Immature natural killer cell (primary cell): Measurements from ENCODE around the gene CLDN16. TPM values are rescaled to one million over a fixed set of nuclear protein-coding genes. Genes with fewer than 3 reads are reported as not detected.

Experiments
- DNase-seq, 3 donors: peaks; one replicate each; pipeline ENCODE4 v3.0.0; 2022; ENCODE audit warnings: mixed read lengths in 1 of 3
- H3K27ac Mint-ChIP-seq, 6 donors: one replicate each; pipeline ENCODE4 v1.8.0; 2020; ENCODE audit warnings: mixed read lengths in 6 of 6, mild to moderate bottlenecking in 5 of 6, inconsistent platforms in 4 of 6, moderate library complexity in 3 of 6
- H3K27me3 Mint-ChIP-seq, 3 donors: one replicate each; pipeline ENCODE4 v1.8.0; 2020 to 2021; ENCODE audit warnings: low read depth in 3 of 3, mild to moderate bottlenecking in 3 of 3, mixed read lengths in 3 of 3, moderate library complexity in 3 of 3, inconsistent platforms in 1 of 3
- H3K36me3 Mint-ChIP-seq, 3 donors: one replicate each; pipeline ENCODE4 v1.8.0; 2020; ENCODE audit warnings: mixed read lengths in 3 of 3, inconsistent platforms in 2 of 3, mild to moderate bottlenecking in 2 of 3
- H3K4me1 Mint-ChIP-seq, 2 donors: one replicate each; pipeline ENCODE4 v1.8.0; 2020; ENCODE audit warnings: inconsistent platforms in 2 of 2, mild to moderate bottlenecking in 2 of 2, mixed read lengths in 2 of 2, moderate library complexity in 1 of 2
- H3K4me3 Mint-ChIP-seq, 5 donors: one replicate each; pipeline ENCODE4 v1.8.0; 2020; ENCODE audit warnings: mild to moderate bottlenecking in 5 of 5, mixed read lengths in 5 of 5, inconsistent platforms in 3 of 5, moderate library complexity in 3 of 5
- H3K9me3 Mint-ChIP-seq, 6 donors: one replicate each; pipeline ENCODE4 v1.8.0; 2020; ENCODE audit warnings: mild to moderate bottlenecking in 6 of 6, mixed read lengths in 6 of 6, inconsistent platforms in 4 of 6, moderate library complexity in 3 of 6
- polyA plus RNA-seq, 3 donors: library from polyadenylated mRNA; unstranded; fragments of 300-500 nt; fragmentation: Illumina TruSeq; gene quantifications; one replicate each; pipeline ENCODE4 v1.2.3, GENCODE V29; 2021

The CLDN16 gene
- polyA plus RNA-seq, 3 donors from 2014 or later, result not detected

DNA sequence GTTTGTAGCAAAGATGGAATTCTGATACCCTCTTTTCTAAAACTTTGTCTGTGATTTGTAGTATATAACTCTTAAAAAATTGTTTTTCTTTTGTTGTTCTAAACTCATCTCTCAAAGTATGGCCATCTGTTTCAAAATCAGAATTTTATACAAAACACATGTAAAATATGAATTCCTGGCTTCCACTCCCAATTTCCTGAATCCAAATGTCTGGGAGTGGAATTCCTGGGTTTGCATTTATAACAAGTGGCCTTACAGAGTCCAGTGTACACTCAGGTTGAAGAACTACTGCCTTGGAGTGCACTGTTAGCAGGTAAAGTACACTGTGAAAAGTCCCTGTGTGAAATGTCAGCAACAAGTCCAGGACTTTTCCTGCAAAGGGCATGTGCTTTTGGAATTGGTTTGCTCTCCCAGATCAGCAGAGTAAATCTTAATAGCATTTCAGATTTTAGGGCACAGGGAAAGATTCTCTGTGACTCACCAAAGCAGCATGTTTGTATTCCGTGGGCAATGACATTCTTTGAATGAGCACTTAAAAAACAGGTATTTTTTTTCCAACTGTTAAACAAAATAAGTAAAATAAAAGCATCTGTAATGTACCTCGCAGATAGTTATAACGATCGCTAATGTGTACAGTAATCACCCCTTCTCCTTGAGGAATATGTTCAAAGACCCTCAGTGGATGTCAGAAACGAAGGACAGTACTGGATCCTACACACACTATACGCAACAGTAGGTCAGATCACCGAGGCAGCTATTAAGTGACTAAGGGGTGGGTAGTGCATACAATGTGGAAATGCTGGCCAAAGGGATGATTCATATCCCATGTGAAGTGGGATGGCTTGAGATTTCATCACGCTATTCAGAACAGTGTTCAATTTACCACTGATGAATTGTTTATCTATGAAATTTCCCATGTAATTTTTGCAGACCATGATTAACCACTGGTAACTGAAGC lies 2.0 kb upstream of the CLDN16 start:
- Mint-ChIP-seq H3K4me1 (no peaks in the 10 kb centered on the region), H3K27me3 (peaks cover 0 to 5% (median 3%) of the 10 kb centered on the region in 3 donors), H3K27ac (no peak overlapping the region), H3K9me3 (peaks cover 0 to 3% (median 0%) of the 10 kb centered on the region in 6 donors), H3K36me3 (no peaks in the 10 kb centered on the region), H3K4me3 (no peak overlapping the region)
- no peak for DNase-seq

DNA sequence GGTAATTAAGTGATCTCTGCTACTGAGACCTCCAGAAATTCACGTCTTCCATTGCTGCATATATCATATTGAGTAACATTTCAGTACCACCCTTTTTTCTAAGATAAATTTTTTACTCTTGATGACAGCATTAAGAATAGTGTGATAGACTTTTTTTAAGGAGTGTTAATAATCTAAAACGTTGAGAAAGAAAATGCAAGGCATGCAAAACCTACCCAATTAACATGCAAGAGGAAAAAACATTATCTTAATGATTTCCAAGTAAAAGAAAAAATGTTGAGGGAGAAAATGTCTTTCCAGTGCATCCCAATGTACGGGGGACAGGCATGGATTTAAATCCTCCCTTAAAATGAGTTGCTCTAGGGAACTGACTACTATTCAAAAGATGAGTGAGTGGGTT lies 740 bp downstream of the CLDN16 start:
- Mint-ChIP-seq H3K4me3 (no peak overlapping the region), H3K27ac (no peak overlapping the region), H3K36me3 (no peaks in the 10 kb centered on the region), H3K4me1 (no peaks in the 10 kb centered on the region), H3K27me3 (peaks cover 0 to 3% (median 3%) of the 10 kb centered on the region in 3 donors), H3K9me3 (peaks cover 0 to 1% (median 0%) of the 10 kb centered on the region in 6 donors)
- no peak for DNase-seq

DNA sequence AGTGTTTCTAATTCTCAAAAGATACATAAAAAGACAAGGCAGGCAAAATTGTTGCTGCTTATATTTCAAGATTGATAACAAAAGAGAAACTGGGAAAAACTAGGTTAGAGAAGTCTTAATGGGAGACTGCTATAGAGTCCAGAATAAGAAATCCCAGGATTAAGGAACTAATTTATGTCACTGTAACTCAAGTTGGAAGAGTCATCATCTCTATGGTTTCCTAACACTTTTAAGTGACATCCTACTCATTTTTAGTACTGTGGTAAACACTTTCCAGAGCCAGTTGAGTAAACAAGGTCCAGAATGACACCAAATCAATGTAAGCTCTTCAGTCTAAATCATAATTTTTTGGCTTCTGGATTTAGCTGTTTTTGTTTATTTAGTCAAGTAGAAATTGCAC lies 8.0 kb downstream of the CLDN16 start:
- Mint-ChIP-seq H3K4me3 (no peak overlapping the region), H3K4me1 (no peaks in the 10 kb centered on the region), H3K9me3 (no peaks in the 10 kb centered on the region), H3K36me3 (no peaks in the 10 kb centered on the region), H3K27me3 (no peaks in the 10 kb centered on the region), H3K27ac (no peak overlapping the region)
- DNase-seq, result no peak

DNA sequence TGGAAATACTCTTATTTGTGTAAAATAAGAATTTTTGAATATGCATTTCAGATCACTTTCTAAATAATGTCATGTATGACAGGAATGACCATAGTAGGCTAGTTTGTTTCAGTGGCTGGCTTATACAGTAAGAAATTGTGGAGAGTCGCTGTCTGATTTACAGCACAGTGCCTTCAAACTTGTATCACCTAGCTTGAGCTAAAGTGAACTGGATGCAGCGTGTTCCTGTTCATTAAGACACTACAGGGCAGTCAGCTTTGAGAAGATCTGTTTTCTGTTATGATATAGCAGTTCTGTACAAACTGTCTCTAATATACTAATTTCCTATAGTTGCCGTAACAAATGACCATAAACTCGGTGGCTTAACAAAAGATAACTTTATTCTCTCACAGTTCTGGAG lies 9.9 kb downstream of the CLDN16 start:
- H3K27me3 Mint-ChIP-seq, result no peaks in the 10 kb centered on the region
- no peak for DNase-seq
- no peak overlapping the region for H3K27ac Mint-ChIP-seq
- H3K36me3 Mint-ChIP-seq, result no peaks in the 10 kb centered on the region
- no peak overlapping the region for H3K4me3 Mint-ChIP-seq
- no peaks in the 10 kb centered on the region for H3K9me3 Mint-ChIP-seq
- no peaks in the 10 kb centered on the region for H3K4me1 Mint-ChIP-seq

DNA sequence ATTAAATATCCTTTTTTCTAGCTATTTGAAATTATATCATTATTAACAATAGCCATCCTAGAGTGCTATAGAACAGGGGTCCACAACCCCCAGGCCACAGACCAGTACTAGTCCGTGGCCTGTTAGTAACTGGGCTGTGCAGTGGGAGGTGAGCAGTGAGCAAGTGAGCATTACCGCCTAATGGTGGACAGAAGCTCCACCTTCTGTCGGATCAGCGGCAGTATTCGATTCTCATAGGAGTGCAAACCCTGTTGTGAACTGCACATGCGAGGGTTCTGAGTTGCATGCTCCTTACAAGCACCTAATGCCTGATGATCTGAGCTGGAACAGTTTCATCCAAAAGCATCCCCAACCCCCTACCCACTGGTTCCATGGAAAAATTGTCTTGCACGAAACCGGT lies 11.7 kb downstream of the CLDN16 start:
- H3K4me3 Mint-ChIP-seq, result no peak overlapping the region
- H3K27me3 Mint-ChIP-seq, result no peaks in the 10 kb centered on the region
- H3K4me1 Mint-ChIP-seq, result no peaks in the 10 kb centered on the region
- no peaks in the 10 kb centered on the region for H3K36me3 Mint-ChIP-seq
- H3K9me3 Mint-ChIP-seq, result no peaks in the 10 kb centered on the region
- DNase-seq, result no peak
- H3K27ac Mint-ChIP-seq, result no peak overlapping the region

DNA sequence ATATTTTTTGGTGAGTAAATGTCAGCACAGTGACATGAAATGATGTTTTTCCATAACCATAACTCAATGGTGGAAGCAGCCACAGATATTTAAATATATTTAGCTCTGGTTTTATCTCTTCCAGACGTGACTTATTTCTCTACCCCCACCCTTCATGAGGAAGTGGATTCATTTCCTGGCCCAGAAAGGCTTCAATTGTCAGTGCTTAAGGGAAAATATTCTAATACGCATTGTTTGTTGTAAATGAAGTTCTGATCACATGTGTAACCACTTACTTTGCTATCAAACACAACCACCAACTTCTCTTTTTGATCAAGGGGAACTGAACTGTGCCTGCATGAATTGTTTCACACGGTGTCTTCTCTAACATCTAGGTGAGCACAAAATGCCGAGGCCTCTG lies 14.0 kb downstream of the CLDN16 start:
- no peaks in the 10 kb centered on the region for H3K9me3 Mint-ChIP-seq
- no peak overlapping the region for H3K4me3 Mint-ChIP-seq
- H3K27ac Mint-ChIP-seq, result no peak overlapping the region
- no peaks in the 10 kb centered on the region for H3K36me3 Mint-ChIP-seq
- no peak for DNase-seq
- H3K4me1 Mint-ChIP-seq, result no peaks in the 10 kb centered on the region
- peaks cover 0 to 2% (median 0%) of the 10 kb centered on the region in 3 donors for H3K27me3 Mint-ChIP-seq

DNA sequence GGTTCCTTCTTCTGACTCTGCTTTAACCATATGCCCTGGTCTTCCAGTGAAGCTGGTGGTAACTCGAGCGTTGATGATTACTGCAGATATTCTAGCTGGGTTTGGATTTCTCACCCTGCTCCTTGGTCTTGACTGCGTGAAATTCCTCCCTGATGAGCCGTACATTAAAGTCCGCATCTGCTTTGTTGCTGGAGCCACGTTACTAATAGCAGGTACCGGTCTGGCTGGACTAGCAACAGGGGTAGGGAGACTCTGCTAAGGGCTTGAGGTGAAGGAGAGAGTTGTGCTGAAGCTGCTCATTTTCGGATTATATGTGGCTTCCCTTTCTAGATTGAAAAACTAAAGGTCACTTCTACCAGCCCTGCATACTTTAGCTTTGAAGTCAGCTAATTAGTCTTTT lies 16.8 kb downstream of the CLDN16 start:
- no peak for DNase-seq
- Mint-ChIP-seq H3K27ac (no peak overlapping the region), H3K4me3 (no peak overlapping the region), H3K27me3 (peaks cover 0 to 2% (median 0%) of the 10 kb centered on the region in 3 donors), H3K36me3 (no peaks in the 10 kb centered on the region), H3K9me3 (no peaks in the 10 kb centered on the region), H3K4me1 (no peaks in the 10 kb centered on the region)

DNA sequence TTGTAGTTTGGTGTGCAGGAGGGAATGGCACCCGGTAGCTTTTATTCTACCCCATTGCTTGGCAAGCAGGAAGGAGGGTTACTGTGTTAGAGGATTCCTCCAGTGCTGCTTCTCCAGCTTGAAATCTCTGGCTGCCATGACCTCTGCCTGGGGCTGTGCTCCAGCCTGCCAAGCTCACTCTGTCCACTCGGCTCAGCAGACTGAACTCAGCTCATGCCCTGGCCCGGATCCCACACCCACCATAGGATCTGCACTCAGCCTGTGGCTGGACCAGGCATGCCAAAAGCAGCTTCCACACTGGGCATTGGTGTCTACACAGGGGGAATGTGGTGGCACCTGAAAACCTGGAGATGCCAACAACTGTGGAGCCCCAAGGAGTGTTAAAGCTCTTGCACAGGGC lies 26.3 kb downstream of the CLDN16 start:
- DNase-seq, result no peak
- Mint-ChIP-seq H3K27me3 (peaks cover 0 to 4% (median 0%) of the 10 kb centered on the region in 3 donors), H3K4me3 (no peak overlapping the region), H3K4me1 (no peaks in the 10 kb centered on the region), H3K36me3 (no peaks in the 10 kb centered on the region), H3K9me3 (peaks cover 0 to 4% (median 0%) of the 10 kb centered on the region in 6 donors), H3K27ac (no peak overlapping the region)

DNA sequence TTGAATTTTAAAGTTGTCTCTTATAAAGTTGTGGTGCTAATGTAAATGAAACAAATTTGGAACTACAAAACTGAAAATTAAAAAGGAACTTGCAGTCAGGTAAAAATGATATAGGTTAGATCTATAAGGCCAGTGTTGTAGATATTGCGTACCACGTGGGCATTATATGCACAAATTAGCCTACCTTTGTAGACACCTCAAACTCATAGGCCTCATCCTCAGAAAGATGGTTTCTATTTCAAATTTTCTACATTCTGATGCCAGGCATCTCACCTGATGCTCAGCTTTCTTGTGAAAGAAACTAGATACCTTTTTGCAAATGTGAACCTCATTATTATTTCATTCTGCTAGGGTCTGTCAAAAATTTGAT lies 36.1 kb downstream of the CLDN16 start:
- H3K36me3 Mint-ChIP-seq, result no peaks in the 10 kb centered on the region
- H3K9me3 Mint-ChIP-seq, result no peaks in the 10 kb centered on the region
- DNase-seq, result no peak
- peaks cover 0 to 3% (median 0%) of the 10 kb centered on the region in 3 donors for H3K27me3 Mint-ChIP-seq
- no peaks in the 10 kb centered on the region for H3K4me1 Mint-ChIP-seq
- no peak overlapping the region for H3K27ac Mint-ChIP-seq
- H3K4me3 Mint-ChIP-seq, result no peak overlapping the region

DNA sequence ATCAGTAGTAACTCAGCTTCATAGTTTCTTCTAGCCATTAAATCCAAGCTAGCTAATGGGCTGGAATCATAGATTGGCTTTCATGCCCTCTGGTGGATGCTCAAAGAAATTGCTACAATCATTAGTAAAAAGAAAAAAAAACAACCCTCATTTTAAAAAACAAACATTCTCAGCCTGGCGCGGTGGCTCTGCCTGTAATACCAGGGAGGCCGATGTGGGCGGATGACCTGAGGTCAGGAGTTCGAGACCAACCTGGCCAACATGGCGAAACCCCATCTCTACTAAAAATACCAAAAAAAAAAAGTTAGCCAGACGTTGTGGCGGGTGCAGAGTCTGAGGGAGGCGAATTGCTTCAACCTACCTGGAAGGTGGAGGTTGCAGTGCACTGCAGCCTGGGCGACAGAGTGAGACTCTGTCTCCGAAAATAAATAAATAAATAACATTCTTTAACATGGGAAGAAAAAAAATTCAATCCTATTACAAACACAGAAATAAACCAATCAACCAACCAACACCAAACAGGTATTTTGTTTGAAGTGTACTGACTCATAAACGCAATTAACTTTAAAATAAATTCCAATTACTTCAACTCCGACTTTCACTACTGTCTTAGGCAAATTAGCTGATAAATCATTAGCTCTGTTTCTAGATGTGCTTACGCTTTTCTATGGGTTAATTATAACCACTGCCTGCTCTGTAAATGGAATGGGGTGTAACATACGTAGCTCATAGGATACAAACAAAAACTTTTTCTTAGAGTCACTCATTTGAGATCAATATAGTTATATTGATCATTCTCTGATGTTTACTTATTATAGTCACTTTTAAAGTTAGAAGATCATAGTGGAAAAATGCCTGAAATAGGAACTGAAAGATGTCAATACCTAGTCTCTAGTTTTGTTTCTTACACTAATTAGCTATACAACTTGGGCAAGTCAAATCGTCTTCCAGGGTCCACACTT lies 36.8 kb downstream of the CLDN16 start:
- peak in 1 of 3 donors; percentile 19 for DNase-seq
- H3K4me3 Mint-ChIP-seq, result no peak overlapping the region
- peaks cover 0 to 3% (median 0%) of the 10 kb centered on the region in 3 donors for H3K27me3 Mint-ChIP-seq
- H3K9me3 Mint-ChIP-seq, result no peaks in the 10 kb centered on the region
- H3K36me3 Mint-ChIP-seq, result no peaks in the 10 kb centered on the region
- H3K27ac Mint-ChIP-seq, result peak overlapping the region in 2 of 6 donors; percentile 30 to 36
- H3K4me1 Mint-ChIP-seq, result no peaks in the 10 kb centered on the region

DNA sequence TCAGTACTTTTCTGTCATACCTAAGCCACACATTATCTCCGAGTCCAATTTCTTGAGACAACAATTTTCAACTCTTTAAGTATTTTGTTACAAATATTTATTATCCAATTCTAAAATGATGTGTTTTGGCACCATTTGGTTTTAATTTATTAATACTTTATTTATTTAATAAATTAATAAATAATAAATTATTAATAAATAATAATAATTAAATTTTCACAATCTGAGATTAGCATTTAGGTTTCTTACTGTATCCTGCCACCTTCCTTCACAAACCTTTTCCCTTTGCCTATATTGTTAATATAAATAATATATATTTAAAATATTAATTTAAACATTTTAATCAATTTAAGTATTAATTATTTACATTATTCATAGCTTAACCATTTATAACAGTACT lies 37.9 kb downstream of the CLDN16 start:
- no peak for DNase-seq
- Mint-ChIP-seq H3K4me1 (no peaks in the 10 kb centered on the region), H3K36me3 (no peaks in the 10 kb centered on the region), H3K9me3 (no peaks in the 10 kb centered on the region), H3K27me3 (peaks cover 0 to 3% (median 0%) of the 10 kb centered on the region in 3 donors), H3K4me3 (no peak overlapping the region), H3K27ac (no peak overlapping the region)

DNA sequence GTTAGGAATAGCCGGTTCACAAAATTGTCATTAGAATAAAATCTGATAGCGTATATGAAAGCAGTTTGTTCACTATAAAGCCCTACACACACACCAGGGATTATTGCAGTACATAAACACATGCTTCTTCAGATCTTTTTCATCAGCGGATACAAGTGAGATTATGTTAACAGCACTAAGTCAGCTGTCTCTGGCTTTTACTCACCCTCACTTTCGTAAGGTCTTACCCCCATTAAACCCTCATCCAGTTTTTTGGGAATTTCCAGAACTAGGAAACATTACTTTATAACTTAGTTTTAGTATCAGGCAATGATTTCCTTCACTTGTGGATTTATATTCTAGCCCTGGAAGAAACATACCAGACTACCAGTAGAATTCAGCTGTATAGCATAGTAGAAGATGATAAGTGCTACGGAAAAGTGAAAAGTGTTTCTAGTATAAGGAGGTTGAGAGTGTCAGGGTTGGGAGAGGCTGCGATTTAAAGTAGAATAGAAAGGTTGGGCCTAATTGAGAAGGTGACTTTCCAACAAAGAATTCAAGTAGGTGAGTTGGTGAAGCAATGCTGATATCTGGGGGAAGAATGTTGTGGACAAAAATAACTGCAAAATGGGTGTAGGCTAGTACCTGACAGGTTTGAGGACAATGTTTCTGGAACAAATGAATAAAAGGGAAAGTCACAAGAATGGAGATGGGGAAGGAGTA lies 39.0 kb downstream of the CLDN16 start:
- Mint-ChIP-seq H3K9me3 (no peaks in the 10 kb centered on the region), H3K4me1 (no peaks in the 10 kb centered on the region), H3K4me3 (no peak overlapping the region)

DNA sequence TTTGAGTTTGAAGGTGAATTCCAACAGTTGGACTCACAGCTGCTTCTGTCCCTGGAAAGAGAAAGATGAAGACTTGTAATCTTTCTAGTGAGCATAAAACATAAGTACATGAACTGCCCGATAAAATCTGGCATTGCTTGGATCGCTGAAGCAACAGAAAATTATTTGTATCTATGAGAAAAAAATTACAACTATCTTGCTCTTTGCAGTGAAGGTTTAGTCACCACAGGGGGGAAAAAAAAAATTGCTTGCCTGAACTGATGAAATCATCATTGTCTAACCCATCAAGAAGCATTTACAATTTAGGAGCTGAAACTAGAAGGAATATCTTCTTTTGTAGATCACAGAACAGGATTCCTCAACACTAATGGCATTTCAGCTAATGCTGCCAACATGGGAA lies 41.7 kb downstream of the CLDN16 start:
- no peak for DNase-seq
- H3K27ac Mint-ChIP-seq, result no peak overlapping the region
- H3K4me3 Mint-ChIP-seq, result no peak overlapping the region
- H3K36me3 Mint-ChIP-seq, result no peaks in the 10 kb centered on the region
- H3K9me3 Mint-ChIP-seq, result peaks cover 0 to 7% (median under 1%) of the 10 kb centered on the region in 6 donors
- H3K27me3 Mint-ChIP-seq, result peaks cover 0 to 4% (median 2%) of the 10 kb centered on the region in 3 donors
- no peaks in the 10 kb centered on the region for H3K4me1 Mint-ChIP-seq

More for the DNA sequence above, 39.0 kb downstream of the CLDN16 start:
- no peak for DNase-seq
- H3K27me3 Mint-ChIP-seq, result peaks cover 0 to 3% (median 0%) of the 10 kb centered on the region in 3 donors
- H3K27ac Mint-ChIP-seq, result no peak overlapping the region
- H3K36me3 Mint-ChIP-seq, result no peaks in the 10 kb centered on the region
